GM23248 (cell line): ENCODE data around the gene FA2H.

Source experiments
- EZH2 ChIP-seq: fragments of 200-600 bp; sonication (generic); IDR thresholded peaks from 2 replicates; pipeline ENCODE4 v1.6.1; 2018; ENCODE audit warnings: antibody characterized with exemption, mild to moderate bottlenecking; ENCODE audit not compliant: insufficient read depth, poor library complexity, severe bottlenecking
- EZH2phosphoT487 ChIP-seq: fragments of 200-600 bp; sonication (generic); IDR thresholded peaks from 2 replicates; pipeline ENCODE4 v1.6.1; 2018; ENCODE audit warnings: antibody characterized with exemption, moderate library complexity, mild to moderate bottlenecking, low read depth; ENCODE audit not compliant: insufficient read depth

- TF ChIP-seq EZH2, result no peak
- TF ChIP-seq EZH2phosphoT487, result no peak
These were observed 23.0 kb downstream of the FA2H start for GRCh38 chr16:74751658-74752057.
